GM12878 (cell line): ENCODE measurements around the gene ULK4. TPM values are rescaled to one million over a fixed set of nuclear protein-coding genes. Genes with fewer than 3 reads are reported as not detected.

Experiments
- ASH2L ChIP-seq: fragments of 300-600, 200-600 bp; sonication (generic); IDR thresholded peaks from 2 replicates; pipeline ENCODE4 v1.6.1; 2017; ENCODE audit warnings: low read depth, mild to moderate bottlenecking, borderline replicate concordance
- BACH1 ChIP-seq: fragments of 450-650 bp; IDR thresholded peaks from 2 replicates; pipeline ENCODE4 v1.6.1; 2017; ENCODE audit warnings: mild to moderate bottlenecking, borderline replicate concordance
- CHD2 ChIP-seq: IDR thresholded peaks from 2 replicates; pipeline ENCODE4 v1.6.1; 2011; ENCODE audit warnings: low read depth, low read length, improper control_type of control experiment, borderline replicate concordance
- EP300 ChIP-seq, 2 experiments: fragments of 150-350 bp in 1 of 2; IDR thresholded peaks; 2 replicates each; pipeline ENCODE4 v1.6.1; 2011 to 2012; ENCODE audit warnings: low read depth in 2 of 2, low read length in 2 of 2, borderline replicate concordance in 1 of 2, improper control_type of control experiment in 1 of 2, inconsistent platforms in 1 of 2; ENCODE audit not compliant: control insufficient read depth in 1 of 2
- ESRRA ChIP-seq: IDR thresholded peaks from 2 replicates; pipeline ENCODE4 v1.6.1; 2012; ENCODE audit warnings: mild to moderate bottlenecking, low read length, improper control_type of control experiment
- HCFC1 ChIP-seq: fragments of 150-350 bp; IDR thresholded peaks from 2 replicates; pipeline ENCODE4 v1.6.1; 2014; ENCODE audit warnings: low read length
- HDAC6 ChIP-seq: fragments of 200-600 bp; sonication (generic); IDR thresholded peaks from one replicate; pipeline ENCODE4 v1.8.0; 2017; ENCODE audit warnings: antibody characterized with exemption; ENCODE audit not compliant: unreplicated experiment
- HDGF ChIP-seq: fragments of 450-650 bp; IDR thresholded peaks from 2 replicates; pipeline ENCODE4 v1.6.1; 2016; ENCODE audit warnings: antibody characterized with exemption
- NRF1 ChIP-seq: conservative IDR thresholded peaks from 2 replicates; pipeline ENCODE4 v1.6.1; 2011; ENCODE audit warnings: mild to moderate bottlenecking, low read depth, low read length, improper control_type of control experiment
- POU2F2 ChIP-seq: IDR thresholded peaks from 3 replicates; pipeline ENCODE4 v1.6.1; 2011; ENCODE audit warnings: low read depth, mild to moderate bottlenecking, low read length, borderline replicate concordance
- RCOR1 ChIP-seq: conservative IDR thresholded peaks from 2 replicates; pipeline ENCODE4 v1.6.1; 2012; ENCODE audit warnings: low read depth, low read length, improper control_type of control experiment
- SMAD5 ChIP-seq: IDR thresholded peaks from 2 replicates; pipeline ENCODE4 v1.6.1; 2016; ENCODE audit warnings: antibody characterized with exemption, low read depth
- TBL1XR1 ChIP-seq: IDR thresholded peaks from 2 replicates; pipeline ENCODE4 v1.6.1; 2012; ENCODE audit warnings: low read depth, low read length, improper control_type of control experiment
- ZNF217 ChIP-seq: fragments of 450-650 bp; IDR thresholded peaks from 2 replicates; pipeline ENCODE4 v1.6.1; 2017; ENCODE audit warnings: antibody characterized with exemption, mild to moderate bottlenecking
- polyA plus RNA-seq, 11 experiments: library from polyadenylated mRNA; depleted of rRNA in 4 of 11; unstranded in 6 of 11; stranded (reverse) in 5 of 11; fragments of >200 nt; fragmentation: Nextera tagmentation in 4 of 11; fragmentation: Illumina TruSeq in 1 of 11; extraction: Ambion mirVana in 4 of 11; extraction: Trizol in 1 of 11; gene quantifications; 1 replicate in 1 of 11; 2 replicates in 10 of 11; pipeline versions ENCODE4 v1.2.1 to v1.2.3, GENCODE V29; 2011 to 2016; ENCODE audit warnings: inconsistent platforms in 2 of 11, missing spikeins in 2 of 11, low read depth in 1 of 11
- total RNA-seq, 4 experiments: library from RNA; depleted of rRNA in 3 of 4; stranded (reverse); fragments of >200 nt in 3 of 4; fragmentation: Illumina TruSeq in 1 of 4; extraction: Trizol in 1 of 4; gene quantifications; 2 replicates each; pipeline versions ENCODE4 v1.2.1 to v1.2.3, GENCODE V29; 2013 to 2021
- TF ChIP-seq, protein P1 (sequence below): fragments of 150-350 bp; IDR thresholded peaks from 2 replicates; pipeline ENCODE4 v1.6.1; 2016; ENCODE audit warnings: low read depth, low read length
- TF ChIP-seq, protein P2 (sequence below): IDR thresholded peaks from 2 replicates; pipeline ENCODE4 v1.6.1; 2011; ENCODE audit warnings: borderline replicate concordance, low read depth, mild to moderate bottlenecking, moderate library complexity, mixed read lengths, low read length; ENCODE audit not compliant: insufficient read depth; ENCODE audit errors: extremely low read length
- TF ChIP-seq, protein P3 (sequence below): fragments of 450-650 bp; IDR thresholded peaks from 2 replicates; pipeline ENCODE4 v1.6.1; 2016; ENCODE audit warnings: mild to moderate bottlenecking, moderate library complexity, borderline replicate concordance
- TF ChIP-seq, protein P4 (sequence below): fragments of 450-650 bp; IDR thresholded peaks from 2 replicates; pipeline ENCODE4 v1.6.1; 2017; ENCODE audit warnings: mild to moderate bottlenecking, low read depth, inconsistent platforms; ENCODE audit not compliant: poor library complexity, severe bottlenecking

Gene ULK4
- total and polyA plus RNA-seq, 10 of the 15 experiments (the other 5 are each of a cell fraction or from before 2014, with no cell fraction given) = 3.5 to 7.6 (median 6.3) TPM

DNA sequence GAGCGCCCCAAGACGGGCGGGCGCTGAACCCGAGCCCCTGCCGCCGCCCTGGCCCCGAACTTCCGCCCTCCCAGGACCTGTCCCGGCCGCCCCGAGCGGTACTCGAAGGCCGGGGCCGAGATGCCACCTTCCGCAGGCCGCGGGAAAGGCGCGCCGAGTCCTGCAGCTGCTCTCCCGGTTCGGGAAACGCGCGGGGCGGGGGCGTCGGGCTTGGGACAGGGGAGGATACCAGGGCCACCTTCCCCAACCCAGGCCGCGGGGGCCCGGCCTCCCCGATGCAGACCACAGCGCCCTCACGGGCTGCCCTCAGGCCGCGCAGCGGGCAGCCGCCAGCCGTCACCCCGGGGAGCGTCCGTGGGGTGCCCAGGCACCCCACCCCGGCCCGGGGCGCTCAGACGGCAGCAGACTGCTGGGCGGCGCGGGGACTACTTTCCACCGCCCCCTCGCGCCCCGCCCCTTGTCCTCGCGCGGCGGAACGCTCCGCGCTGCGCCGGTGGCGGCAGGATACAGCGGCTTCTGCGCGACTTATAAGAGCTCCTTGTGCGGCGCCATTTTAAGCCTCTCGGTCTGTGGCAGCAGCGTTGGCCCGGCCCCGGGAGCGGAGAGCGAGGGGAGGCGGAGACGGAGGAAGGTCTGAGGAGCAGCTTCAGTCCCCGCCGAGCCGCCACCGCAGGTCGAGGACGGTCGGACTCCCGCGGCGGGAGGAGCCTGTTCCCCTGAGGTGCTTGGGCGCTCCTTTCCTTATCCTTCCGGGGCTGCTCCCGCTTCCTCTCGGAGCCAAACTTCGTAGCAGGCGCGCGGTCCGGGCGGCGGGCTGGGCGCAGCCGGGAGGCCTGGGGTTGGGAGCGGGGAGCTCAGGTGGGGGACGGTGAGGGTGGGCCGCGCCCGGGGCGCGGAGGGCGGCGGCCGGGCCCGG, 762.7 kb downstream of the ULK4 start, which contains the start of gene CTNNB1 (continued):
- TF ChIP-seq EP300 (IDR thresholded peaks at IDR 0.05; ENCODE audit: borderline replicate concordance in 1 of 2, control insufficient read depth in 1 of 2, low read depth in 2 of 2, low read length in 2 of 2) (no peak), HDAC6 (peak; percentile 56), ESRRA (no peak; the same call in 1 of the 2 replicates), ASH2L (no peak), TBL1XR1 (no peak), ZNF217 (peak; percentile 88), SMAD5 (peak; percentile 98), HCFC1 (peak; percentile 69), CHD2 (peak; percentile 98), BACH1 (peak; percentile 84), RCOR1 (0 out of 2 replicates have a peak, but pooled peaks have one; percentile 78), HDGF (no peak), NRF1 (0 out of 2 replicates have a peak, but pooled peaks have one; percentile 4), POU2F2 (peak; percentile 98)
- TF ChIP-seq, protein P1, sequence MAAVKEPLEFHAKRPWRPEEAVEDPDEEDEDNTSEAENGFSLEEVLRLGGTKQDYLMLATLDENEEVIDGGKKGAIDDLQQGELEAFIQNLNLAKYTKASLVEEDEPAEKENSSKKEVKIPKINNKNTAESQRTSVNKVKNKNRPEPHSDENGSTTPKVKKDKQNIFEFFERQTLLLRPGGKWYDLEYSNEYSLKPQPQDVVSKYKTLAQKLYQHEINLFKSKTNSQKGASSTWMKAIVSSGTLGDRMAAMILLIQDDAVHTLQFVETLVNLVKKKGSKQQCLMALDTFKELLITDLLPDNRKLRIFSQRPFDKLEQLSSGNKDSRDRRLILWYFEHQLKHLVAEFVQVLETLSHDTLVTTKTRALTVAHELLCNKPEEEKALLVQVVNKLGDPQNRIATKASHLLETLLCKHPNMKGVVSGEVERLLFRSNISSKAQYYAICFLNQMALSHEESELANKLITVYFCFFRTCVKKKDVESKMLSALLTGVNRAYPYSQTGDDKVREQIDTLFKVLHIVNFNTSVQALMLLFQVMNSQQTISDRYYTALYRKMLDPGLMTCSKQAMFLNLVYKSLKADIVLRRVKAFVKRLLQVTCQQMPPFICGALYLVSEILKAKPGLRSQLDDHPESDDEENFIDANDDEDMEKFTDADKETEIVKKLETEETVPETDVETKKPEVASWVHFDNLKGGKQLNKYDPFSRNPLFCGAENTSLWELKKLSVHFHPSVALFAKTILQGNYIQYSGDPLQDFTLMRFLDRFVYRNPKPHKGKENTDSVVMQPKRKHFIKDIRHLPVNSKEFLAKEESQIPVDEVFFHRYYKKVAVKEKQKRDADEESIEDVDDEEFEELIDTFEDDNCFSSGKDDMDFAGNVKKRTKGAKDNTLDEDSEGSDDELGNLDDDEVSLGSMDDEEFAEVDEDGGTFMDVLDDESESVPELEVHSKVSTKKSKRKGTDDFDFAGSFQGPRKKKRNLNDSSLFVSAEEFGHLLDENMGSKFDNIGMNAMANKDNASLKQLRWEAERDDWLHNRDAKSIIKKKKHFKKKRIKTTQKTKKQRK = no peak
- TF ChIP-seq, protein P2, sequence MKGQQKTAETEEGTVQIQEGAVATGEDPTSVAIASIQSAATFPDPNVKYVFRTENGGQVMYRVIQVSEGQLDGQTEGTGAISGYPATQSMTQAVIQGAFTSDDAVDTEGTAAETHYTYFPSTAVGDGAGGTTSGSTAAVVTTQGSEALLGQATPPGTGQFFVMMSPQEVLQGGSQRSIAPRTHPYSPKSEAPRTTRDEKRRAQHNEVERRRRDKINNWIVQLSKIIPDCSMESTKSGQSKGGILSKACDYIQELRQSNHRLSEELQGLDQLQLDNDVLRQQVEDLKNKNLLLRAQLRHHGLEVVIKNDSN = no peak
- TF ChIP-seq, protein P3, sequence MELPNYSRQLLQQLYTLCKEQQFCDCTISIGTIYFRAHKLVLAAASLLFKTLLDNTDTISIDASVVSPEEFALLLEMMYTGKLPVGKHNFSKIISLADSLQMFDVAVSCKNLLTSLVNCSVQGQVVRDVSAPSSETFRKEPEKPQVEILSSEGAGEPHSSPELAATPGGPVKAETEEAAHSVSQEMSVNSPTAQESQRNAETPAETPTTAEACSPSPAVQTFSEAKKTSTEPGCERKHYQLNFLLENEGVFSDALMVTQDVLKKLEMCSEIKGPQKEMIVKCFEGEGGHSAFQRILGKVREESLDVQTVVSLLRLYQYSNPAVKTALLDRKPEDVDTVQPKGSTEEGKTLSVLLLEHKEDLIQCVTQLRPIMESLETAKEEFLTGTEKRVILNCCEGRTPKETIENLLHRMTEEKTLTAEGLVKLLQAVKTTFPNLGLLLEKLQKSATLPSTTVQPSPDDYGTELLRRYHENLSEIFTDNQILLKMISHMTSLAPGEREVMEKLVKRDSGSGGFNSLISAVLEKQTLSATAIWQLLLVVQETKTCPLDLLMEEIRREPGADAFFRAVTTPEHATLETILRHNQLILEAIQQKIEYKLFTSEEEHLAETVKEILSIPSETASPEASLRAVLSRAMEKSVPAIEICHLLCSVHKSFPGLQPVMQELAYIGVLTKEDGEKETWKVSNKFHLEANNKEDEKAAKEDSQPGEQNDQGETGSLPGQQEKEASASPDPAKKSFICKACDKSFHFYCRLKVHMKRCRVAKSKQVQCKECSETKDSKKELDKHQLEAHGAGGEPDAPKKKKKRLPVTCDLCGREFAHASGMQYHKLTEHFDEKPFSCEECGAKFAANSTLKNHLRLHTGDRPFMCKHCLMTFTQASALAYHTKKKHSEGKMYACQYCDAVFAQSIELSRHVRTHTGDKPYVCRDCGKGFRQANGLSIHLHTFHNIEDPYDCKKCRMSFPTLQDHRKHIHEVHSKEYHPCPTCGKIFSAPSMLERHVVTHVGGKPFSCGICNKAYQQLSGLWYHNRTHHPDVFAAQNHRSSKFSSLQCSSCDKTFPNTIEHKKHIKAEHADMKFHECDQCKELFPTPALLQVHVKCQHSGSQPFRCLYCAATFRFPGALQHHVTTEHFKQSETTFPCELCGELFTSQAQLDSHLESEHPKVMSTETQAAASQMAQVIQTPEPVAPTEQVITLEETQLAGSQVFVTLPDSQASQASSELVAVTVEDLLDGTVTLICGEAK = 0 out of 2 replicates have a peak, but pooled peaks have one; percentile 24
- TF ChIP-seq, protein P4, sequence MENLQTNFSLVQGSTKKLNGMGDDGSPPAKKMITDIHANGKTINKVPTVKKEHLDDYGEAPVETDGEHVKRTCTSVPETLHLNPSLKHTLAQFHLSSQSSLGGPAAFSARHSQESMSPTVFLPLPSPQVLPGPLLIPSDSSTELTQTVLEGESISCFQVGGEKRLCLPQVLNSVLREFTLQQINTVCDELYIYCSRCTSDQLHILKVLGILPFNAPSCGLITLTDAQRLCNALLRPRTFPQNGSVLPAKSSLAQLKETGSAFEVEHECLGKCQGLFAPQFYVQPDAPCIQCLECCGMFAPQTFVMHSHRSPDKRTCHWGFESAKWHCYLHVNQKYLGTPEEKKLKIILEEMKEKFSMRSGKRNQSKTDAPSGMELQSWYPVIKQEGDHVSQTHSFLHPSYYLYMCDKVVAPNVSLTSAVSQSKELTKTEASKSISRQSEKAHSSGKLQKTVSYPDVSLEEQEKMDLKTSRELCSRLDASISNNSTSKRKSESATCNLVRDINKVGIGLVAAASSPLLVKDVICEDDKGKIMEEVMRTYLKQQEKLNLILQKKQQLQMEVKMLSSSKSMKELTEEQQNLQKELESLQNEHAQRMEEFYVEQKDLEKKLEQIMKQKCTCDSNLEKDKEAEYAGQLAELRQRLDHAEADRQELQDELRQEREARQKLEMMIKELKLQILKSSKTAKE = no peak
